Measurements from ENCODE around the gene GPS1. TPM values are rescaled to one million over a fixed set of nuclear protein-coding genes. Genes with fewer than 3 reads are reported as not detected.

GPS1 gene
- total and polyA plus RNA-seq, 10 of the 15 experiments (the other 5 are each of a cell fraction or from before 2014, with no cell fraction given), result 2.2 to 146 (median 77.7) TPM

GRCh38 chr17:82005701-82006348 lies 45.9 kb upstream of the GPS1 start:
- ATAC-seq (no peak), DNase-seq (ENCODE audit: low read depth, low spot score) (no peak), FAIRE-seq (no peak)
- CTCF ChIA-PET, result interaction anchor here (1.2 kb wide), 1 partner anchor 15 kb away, joined by 4 read pairs; no protein-coding TSS in a partner anchor
- Histone ChIP-seq H3K36me3 (ENCODE audit: control insufficient read depth in 2 of 2, insufficient read depth in 2 of 2, low read length in 1 of 2) (no peaks in the 10 kb centered on the region), H3K4me3 (no peak overlapping the region), H2AFZ (ENCODE audit: control insufficient read depth, low read depth, low read length) (no peak overlapping the region), H4K20me1 (ENCODE audit: control insufficient read depth, insufficient read depth) (no peaks in the 10 kb centered on the region), H3K9me3 (replicated peaks; ENCODE audit: control insufficient read depth, insufficient read depth, low read length) (no peaks in the 10 kb centered on the region), H3K27ac (ENCODE audit: control insufficient read depth, insufficient read depth) (no peak overlapping the region), H3K4me1 (ENCODE audit: control insufficient read depth, insufficient read depth, low read length) (no peaks in the 10 kb centered on the region), H3K4me2 (ENCODE audit: control insufficient read depth, insufficient read depth) (no peak overlapping the region), H3K9ac (ENCODE audit: control insufficient read depth, insufficient read depth, low read length) (no peak overlapping the region), H3K79me2 (ENCODE audit: control insufficient read depth, insufficient read depth, low read length) (no peaks in the 10 kb centered on the region), H3K27me3 (replicated peaks in 1 of 2; ENCODE audit: control insufficient read depth in 2 of 2, insufficient read depth in 2 of 2, low read length in 1 of 2) (no peaks in the 10 kb centered on the region)
- POLR2A ChIA-PET, result no interaction called here
- RAD21 ChIA-PET (ENCODE audit: unreplicated experiment), result no interaction called here
- WGBS (ENCODE audit: insufficient coverage, insufficient replicate concordance, low lambda C conversion rate, missing lambda C conversion rate), result 85% methylated on average over 29 of the region's 30 CpGs
- SMC1A ChIA-PET (ENCODE audit: uncharacterized antibody, unreplicated experiment), result no interaction called here
- in situ Hi-C loops (cut with MboI) (no loop called here), intact Hi-C loops (cut with micrococcal nuclease; ENCODE audit: unreplicated experiment) (no loop called here)
- TF ChIP-seq NR2C2 (IDR thresholded peaks at IDR 0.05; ENCODE audit: borderline replicate concordance, control insufficient read depth, insufficient read length, low read depth) (no peak), POLR2A (IDR thresholded peaks at IDR 0.05; ENCODE audit: low read depth, low read length) (peak; percentile 43; the same call in 1 of the 2 replicates)
- no TSS peak for BruUV-seq (replicated peaks)

- Histone ChIP-seq H3K79me2 (ENCODE audit: control insufficient read depth, insufficient read depth, low read length) (no peaks in the 10 kb centered on the region), H3K27ac (ENCODE audit: control insufficient read depth, insufficient read depth) (no peak overlapping the region), H3K36me3 (ENCODE audit: control insufficient read depth in 2 of 2, insufficient read depth in 2 of 2, low read length in 1 of 2) (no peaks in the 10 kb centered on the region), H3K4me3 (no peak overlapping the region), H3K27me3 (replicated peaks in 1 of 2; ENCODE audit: control insufficient read depth in 2 of 2, insufficient read depth in 2 of 2, low read length in 1 of 2) (no peaks in the 10 kb centered on the region), H3K4me2 (ENCODE audit: control insufficient read depth, insufficient read depth) (no peak overlapping the region), H3K4me1 (ENCODE audit: control insufficient read depth, insufficient read depth, low read length) (no peaks in the 10 kb centered on the region), H3K9ac (ENCODE audit: control insufficient read depth, insufficient read depth, low read length) (no peak overlapping the region), H3K9me3 (replicated peaks; ENCODE audit: control insufficient read depth, insufficient read depth, low read length) (no peaks in the 10 kb centered on the region), H2AFZ (ENCODE audit: control insufficient read depth, low read depth, low read length) (no peak overlapping the region), H4K20me1 (ENCODE audit: control insufficient read depth, insufficient read depth) (no peaks in the 10 kb centered on the region)
- POLR2A ChIA-PET, result no interaction called here
- no TSS peak for BruUV-seq (replicated peaks)
- RAD21 ChIA-PET (ENCODE audit: unreplicated experiment), result no interaction called here
- no peak for FAIRE-seq
- intact Hi-C loops (cut with micrococcal nuclease; ENCODE audit: unreplicated experiment), result no loop called here
- no peak for DNase-seq (ENCODE audit: low read depth, low spot score)
- 80% methylated on average over 22 of the region's 24 CpGs for WGBS (ENCODE audit: insufficient coverage, insufficient replicate concordance, low lambda C conversion rate, missing lambda C conversion rate)
- CTCF ChIA-PET, result no interaction called here
- ATAC-seq, result no peak
- SMC1A ChIA-PET (ENCODE audit: uncharacterized antibody, unreplicated experiment), result no interaction called here
- in situ Hi-C loops (cut with MboI), result no loop called here
- TF ChIP-seq CREB1 (IDR thresholded peaks at IDR 0.05; ENCODE audit: low read depth), result no peak
- TF ChIP-seq KLF5 (IDR thresholded peaks at IDR 0.05; ENCODE audit: partially characterized antibody), result no peak
- TF ChIP-seq BCL3 (IDR thresholded peaks at IDR 0.05; ENCODE audit: borderline replicate concordance, insufficient read depth, low read depth, low read length, poor library complexity, severe bottlenecking), result no peak
- no peak for TF ChIP-seq ZNF687 (IDR thresholded peaks at IDR 0.05)
- TF ChIP-seq SP1 (IDR thresholded peaks at IDR 0.05; ENCODE audit: low read depth, low read length), result no peak
- TF ChIP-seq, protein P1, sequence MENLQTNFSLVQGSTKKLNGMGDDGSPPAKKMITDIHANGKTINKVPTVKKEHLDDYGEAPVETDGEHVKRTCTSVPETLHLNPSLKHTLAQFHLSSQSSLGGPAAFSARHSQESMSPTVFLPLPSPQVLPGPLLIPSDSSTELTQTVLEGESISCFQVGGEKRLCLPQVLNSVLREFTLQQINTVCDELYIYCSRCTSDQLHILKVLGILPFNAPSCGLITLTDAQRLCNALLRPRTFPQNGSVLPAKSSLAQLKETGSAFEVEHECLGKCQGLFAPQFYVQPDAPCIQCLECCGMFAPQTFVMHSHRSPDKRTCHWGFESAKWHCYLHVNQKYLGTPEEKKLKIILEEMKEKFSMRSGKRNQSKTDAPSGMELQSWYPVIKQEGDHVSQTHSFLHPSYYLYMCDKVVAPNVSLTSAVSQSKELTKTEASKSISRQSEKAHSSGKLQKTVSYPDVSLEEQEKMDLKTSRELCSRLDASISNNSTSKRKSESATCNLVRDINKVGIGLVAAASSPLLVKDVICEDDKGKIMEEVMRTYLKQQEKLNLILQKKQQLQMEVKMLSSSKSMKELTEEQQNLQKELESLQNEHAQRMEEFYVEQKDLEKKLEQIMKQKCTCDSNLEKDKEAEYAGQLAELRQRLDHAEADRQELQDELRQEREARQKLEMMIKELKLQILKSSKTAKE (IDR thresholded peaks at IDR 0.05; ENCODE audit: low read depth, poor library complexity, severe bottlenecking), result no peak
Observed at GRCh38 chr17:82006468-82007227, 45.0 kb upstream of the GPS1 start.
